PC-3 (cell line): ENCODE data around the gene PLAAT3.

Source experiments
- CTCF ChIP-seq: fragments of 300-600 bp; sonication (generic); conservative IDR thresholded peaks from 2 replicates; pipeline ENCODE4 v1.5.1; 2017; ENCODE audit warnings: antibody characterized with exemption, low read depth, mild to moderate bottlenecking, low read length
- EZH2 ChIP-seq: fragments of 300-600 bp; sonication (generic); IDR thresholded peaks from one replicate; pipeline ENCODE4 v1.6.1; 2017; ENCODE audit warnings: antibody characterized with exemption, mild to moderate bottlenecking, low read length; ENCODE audit not compliant: unreplicated experiment
- EZH2phosphoT487 ChIP-seq: fragments of 300-600 bp; sonication (generic); IDR thresholded peaks from 2 replicates; pipeline ENCODE4 v1.6.1; 2018; ENCODE audit warnings: mild to moderate bottlenecking, antibody characterized with exemption, low read length, borderline replicate concordance

DNA sequence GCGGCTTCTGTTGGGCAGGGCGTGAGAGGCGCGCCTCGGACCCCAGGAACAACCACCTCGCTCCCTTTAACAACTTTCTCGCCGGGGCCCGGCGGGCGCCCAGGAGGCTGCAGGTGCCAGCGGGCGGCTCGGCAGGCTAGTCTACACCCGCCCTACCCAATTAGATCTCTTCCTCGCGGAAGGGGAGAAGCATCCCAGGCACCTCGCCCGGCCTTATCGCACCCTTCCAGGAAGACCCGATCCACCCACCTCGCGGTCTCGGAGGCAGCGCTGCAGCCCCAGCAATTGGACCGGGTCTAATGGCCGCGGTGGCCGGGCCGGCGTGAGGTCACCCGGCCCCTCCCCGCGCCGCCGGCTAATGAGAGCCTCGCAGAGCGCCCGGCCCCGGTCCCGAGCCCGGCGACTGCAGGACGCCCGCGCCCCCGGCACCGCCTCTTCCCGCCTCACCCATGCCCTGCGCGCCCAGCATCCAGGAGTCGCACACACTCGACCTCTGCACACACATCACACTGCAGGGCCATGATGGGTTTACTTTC is at the start of gene PLAAT3:
- TF ChIP-seq CTCF = no peak
- no peak for TF ChIP-seq EZH2
- TF ChIP-seq EZH2phosphoT487 = no peak
